Endothelial cell (in vitro differentiated cells): ENCODE measurements around the gene RILPL1. TPM values are rescaled to one million over a fixed set of nuclear protein-coding genes. Genes with fewer than 3 reads are reported as not detected.

Experiments
- microRNA-seq: library from miRNA; unstranded; fragments of <30 nt; microRNA quantifications from one replicate; pipeline ENCODE4, GENCODE V29; 2020; ENCODE audit not compliant: unreplicated experiment
- total RNA-seq: library from RNA; stranded (reverse); fragmentation: NEBNext Ultra II Directional; extraction: Animal tissue kit (Norgen Biotek cat#: 25700); gene quantifications from one replicate; pipeline ENCODE4 v1.2.1, GENCODE V29; 2021; ENCODE audit not compliant: unreplicated experiment

RILPL1 gene
- total RNA-seq, 1 donor from 2014 or later: 19.8 TPM

Small RNA genes within 50 kb of the gene (microRNA-seq; reads per million reads assigned to microRNA genes)
- gene MIR3908: not detected

Other genes starting within 250 kb of the RILPL1 start
- 44.7 TPM for gene SBNO1, start 168.9 kb downstream of the RILPL1 start, total RNA-seq
- gene KMT5A, start 149.6 kb downstream of the RILPL1 start, total RNA-seq: 35.6 TPM
- gene RILPL2, start 97.0 kb downstream of the RILPL1 start, total RNA-seq: 2.8 TPM
- 18.8 TPM for gene SNRNP35, start 75.6 kb downstream of the RILPL1 start, total RNA-seq
- gene TMED2, start 50.8 kb upstream of the RILPL1 start, total RNA-seq: 167 TPM
- 16.8 TPM for gene DDX55, start 68.4 kb upstream of the RILPL1 start, total RNA-seq
- gene EIF2B1, start 100.0 kb upstream of the RILPL1 start, total RNA-seq: 52.0 TPM
- 23.1 TPM for gene GTF2H3, start 100.1 kb upstream of the RILPL1 start, total RNA-seq
- gene TCTN2, start 137.4 kb upstream of the RILPL1 start, total RNA-seq: 11.3 TPM
- gene ATP6V0A2, start 178.6 kb upstream of the RILPL1 start, total RNA-seq: 52.4 TPM
- gene DNAH10, start 228.6 kb upstream of the RILPL1 start, total RNA-seq: 1.2 TPM